H7 (cell line): ENCODE results near the gene KDM1A. TPM values are rescaled to one million over a fixed set of nuclear protein-coding genes. Genes with fewer than 3 reads are reported as not detected.
A peak's percentile ranks its signal among the peaks of the same experiment; 100 is the strongest.
"Not testable (repeated sequence)": the region's sequence is repeated elsewhere in the genome, so short reads cannot be mapped to it uniquely, and the experiment has no call there.

Experiments
- DNase-seq: peaks from one replicate; pipeline ENCODE4 v3.0.0; 2012
- H3K27me3 ChIP-seq: 2 replicates; pipeline ENCODE4 v1.6.0; 2011; ENCODE audit warnings: mild to moderate bottlenecking, low read length; ENCODE audit not compliant: control insufficient read depth, insufficient read depth
- H3K36me3 ChIP-seq: replicated peaks from 2 replicates; pipeline ENCODE4 v1.5.1; 2011; ENCODE audit warnings: low read length; ENCODE audit not compliant: control insufficient read depth, insufficient read depth
- H3K4me3 ChIP-seq: 2 replicates; pipeline ENCODE4 v1.5.1; 2011; ENCODE audit warnings: low read depth, mild to moderate bottlenecking, control low read depth, low read length, moderate library complexity; ENCODE audit not compliant: insufficient read depth
- total RNA-seq: library from RNA; depleted of rRNA; stranded (reverse); fragments of >200 nt; shearing (Covaris generic); gene quantifications from 2 replicates; pipeline ENCODE4 v1.2.3, GENCODE V29; 2014

The KDM1A gene
- total RNA-seq, 1 experiment from 2014 or later = 468 TPM

DNA sequence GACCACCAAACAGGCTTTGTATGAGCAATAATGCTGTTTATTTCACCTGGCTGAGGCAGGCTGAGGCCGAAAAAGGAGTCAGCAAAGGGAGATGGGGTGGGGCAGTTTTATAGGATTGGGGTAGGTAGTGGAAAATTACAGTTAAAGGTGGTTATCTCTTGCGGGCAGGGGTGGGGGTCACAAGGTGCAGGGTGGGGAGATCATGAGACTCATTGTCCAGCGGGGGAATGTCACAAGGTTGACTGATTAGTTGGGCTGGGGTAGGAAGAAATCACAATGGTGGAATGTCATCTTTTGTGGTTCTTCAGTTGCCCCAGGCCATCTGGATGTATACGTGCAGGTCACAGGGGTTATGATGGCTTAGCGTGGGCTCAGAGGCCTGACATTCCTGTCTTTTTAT, 21.7 kb upstream of the KDM1A start:
- not testable (repeated sequence) for DNase-seq, H3K36me3 ChIP-seq, H3K4me3 ChIP-seq, H3K27me3 ChIP-seq

- not testable (repeated sequence) for DNase-seq, H3K4me3 ChIP-seq, H3K27me3 ChIP-seq, H3K36me3 ChIP-seq
Measured at GRCh38 chr1:23000133-23000532, 19.1 kb upstream of the KDM1A start.

- DNase-seq, H3K4me3 ChIP-seq, H3K27me3 ChIP-seq, H3K36me3 ChIP-seq: not testable (repeated sequence)
Measured at GRCh38 chr1:23002218-23002617, 17.1 kb upstream of the KDM1A start.

- Histone ChIP-seq H3K4me3 (no peak overlapping the region), H3K27me3 (no peaks in the 10 kb centered on the region), H3K36me3 (no peaks in the 10 kb centered on the region)
- no peak for DNase-seq
Measured at GRCh38 chr1:23004112-23004511, 15.2 kb upstream of the KDM1A start.

DNA sequence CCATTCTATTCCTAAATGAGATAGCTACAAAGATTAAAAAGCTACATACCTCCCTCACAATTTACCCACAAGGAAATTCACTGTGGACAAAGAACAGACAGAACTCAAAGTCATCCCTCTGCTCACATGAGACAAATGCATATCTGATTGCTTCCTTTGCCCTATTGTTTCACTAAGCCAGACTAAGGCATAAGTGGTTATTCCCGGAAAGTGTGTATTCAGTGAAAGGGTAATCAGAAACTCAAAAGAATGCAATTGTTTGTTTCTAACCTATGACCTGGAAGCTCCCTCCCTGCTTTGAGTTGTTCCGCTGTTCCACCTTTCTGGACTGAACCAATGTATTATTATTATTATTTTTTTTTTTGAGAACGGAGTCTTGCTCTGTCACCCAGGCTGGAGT, 14.5 kb upstream of the KDM1A start:
- not testable (repeated sequence) for H3K27me3 ChIP-seq, H3K4me3 ChIP-seq, H3K36me3 ChIP-seq, DNase-seq

DNA sequence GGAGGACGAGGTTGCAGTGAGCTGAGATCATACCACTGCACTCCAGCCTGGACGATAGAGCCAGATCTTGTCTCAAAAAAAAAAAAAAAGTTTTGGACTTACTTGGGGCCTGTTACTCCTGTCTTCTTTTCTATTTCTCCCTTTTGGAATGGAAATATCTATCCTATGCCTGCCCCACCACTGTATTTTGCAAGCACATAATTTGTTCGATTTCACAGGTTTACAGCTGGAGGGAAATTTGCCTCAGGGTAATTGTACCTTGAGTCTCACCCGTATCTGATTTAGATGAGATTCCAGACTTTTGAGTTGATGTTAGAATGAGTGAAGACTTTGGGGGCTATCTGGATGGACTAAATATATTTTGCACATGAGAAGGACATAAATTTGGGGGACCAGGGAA, 12.2 kb upstream of the KDM1A start:
- Histone ChIP-seq H3K27me3 (no peaks in the 10 kb centered on the region), H3K4me3 (no peak overlapping the region), H3K36me3 (no peaks in the 10 kb centered on the region)
- no peak for DNase-seq

DNA sequence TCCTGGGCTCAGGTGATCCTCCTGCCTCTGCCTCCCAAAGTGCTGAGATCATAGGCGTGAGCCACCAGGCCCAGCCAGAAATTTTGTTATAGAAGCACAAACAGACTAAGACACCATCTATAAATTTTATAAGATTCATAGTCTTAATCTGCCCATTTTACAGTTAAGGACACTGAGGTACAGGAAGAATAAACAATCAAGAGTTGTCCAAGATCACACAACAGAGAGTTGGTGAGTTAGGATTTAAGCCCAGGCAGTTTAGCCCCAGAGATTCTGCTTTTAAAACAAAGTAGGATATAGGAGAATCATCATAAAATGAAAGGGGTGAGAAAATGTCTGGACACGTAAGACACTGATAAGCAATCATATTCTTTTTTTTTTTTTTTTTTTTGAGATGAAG, 10.4 kb upstream of the KDM1A start:
- no peaks in the 10 kb centered on the region for H3K36me3 ChIP-seq
- no peaks in the 10 kb centered on the region for H3K27me3 ChIP-seq
- H3K4me3 ChIP-seq = no peak overlapping the region
- DNase-seq = no peak

DNA sequence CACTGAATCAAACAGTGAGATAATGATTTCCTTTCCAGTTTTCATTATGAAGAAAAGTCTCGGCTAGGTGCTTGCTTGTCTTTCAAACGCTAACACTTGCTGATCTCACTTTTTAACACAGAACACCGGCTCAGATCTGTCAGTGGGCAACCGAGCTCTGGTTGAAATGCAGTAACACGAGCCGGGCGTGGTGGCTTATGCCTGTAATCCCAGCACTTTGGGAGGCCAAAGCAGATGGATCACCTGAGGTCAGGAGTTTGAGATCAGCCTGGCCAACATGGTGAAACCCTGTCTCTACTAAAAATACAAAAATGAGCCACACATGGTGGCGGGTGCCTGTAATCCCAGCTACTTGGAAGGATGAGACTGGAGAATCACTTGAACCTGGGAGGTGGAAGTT, 9.2 kb upstream of the KDM1A start:
- not testable (repeated sequence) for DNase-seq, H3K4me3 ChIP-seq, H3K27me3 ChIP-seq, H3K36me3 ChIP-seq

DNA sequence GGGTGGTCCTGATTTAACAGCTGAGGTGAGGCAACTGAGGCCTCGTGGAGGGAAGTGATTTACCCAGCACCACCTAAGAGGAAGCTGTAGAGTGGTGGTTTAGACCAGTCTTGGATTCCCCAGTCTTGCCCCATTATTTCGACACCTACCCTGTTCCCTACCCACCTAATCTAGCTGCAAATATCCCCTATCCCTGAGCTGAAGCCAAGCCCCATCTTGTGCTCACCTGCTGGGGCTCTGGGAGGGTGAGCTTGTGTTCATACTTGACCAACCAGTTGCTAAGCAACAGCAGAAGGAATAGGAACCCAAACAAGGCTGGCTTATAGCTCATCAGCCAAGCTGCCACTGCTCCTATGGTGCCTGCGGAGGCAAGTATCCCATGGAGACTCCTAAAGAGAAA, 5.6 kb upstream of the KDM1A start:
- DNase-seq = peak; percentile 67
- Histone ChIP-seq H3K27me3 (no peaks in the 10 kb centered on the region), H3K36me3 (no peaks in the 10 kb centered on the region), H3K4me3 (no peak overlapping the region)

GRCh38 chr1:23018661-23019093, 591 bp upstream of the KDM1A start:
- peak; percentile 65 for DNase-seq
- Histone ChIP-seq H3K4me3 (peak overlapping the region; percentile 99), H3K36me3 (no peaks in the 10 kb centered on the region), H3K27me3 (no peaks in the 10 kb centered on the region)

DNA sequence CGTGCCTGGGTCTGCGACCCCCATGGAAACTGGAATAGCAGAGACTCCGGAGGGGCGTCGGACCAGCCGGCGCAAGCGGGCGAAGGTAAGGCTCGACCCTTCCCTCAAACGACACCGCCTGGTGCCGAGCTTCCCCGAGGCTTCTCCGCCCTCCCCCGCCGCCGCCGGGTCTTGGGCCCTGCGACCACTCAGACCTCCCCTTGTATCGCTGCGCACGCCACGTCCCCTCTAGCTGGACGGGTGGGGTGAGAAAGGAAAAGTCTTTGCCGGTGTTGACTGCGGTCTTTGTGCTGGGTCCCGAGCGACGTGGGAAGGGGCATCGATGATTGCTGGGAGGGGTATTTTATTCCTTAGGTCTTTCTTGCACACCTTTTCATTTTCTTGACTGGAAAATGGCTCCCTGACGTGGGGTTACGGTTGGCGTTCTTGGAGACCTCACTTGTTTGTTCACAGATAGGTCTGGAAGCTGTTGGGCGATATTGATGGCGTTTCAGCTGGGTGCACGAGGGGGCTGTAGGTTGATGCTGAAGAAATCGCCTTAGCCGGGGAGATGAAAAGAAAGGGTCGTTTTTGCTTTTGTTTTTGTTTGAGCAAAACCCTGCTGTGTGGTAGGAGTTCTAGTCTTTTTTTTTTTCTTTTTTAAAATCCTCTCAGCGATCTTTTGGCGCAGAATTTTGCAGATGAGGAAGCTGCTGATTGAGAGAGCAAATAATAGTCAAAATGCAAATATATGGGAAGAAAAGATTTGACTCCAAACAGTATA, 776 bp downstream of the KDM1A start:
- peak overlapping the region; percentile 99 for H3K4me3 ChIP-seq
- DNase-seq = peak; percentile 48
- H3K36me3 ChIP-seq = no peaks in the 10 kb centered on the region
- H3K27me3 ChIP-seq = no peaks in the 10 kb centered on the region

DNA sequence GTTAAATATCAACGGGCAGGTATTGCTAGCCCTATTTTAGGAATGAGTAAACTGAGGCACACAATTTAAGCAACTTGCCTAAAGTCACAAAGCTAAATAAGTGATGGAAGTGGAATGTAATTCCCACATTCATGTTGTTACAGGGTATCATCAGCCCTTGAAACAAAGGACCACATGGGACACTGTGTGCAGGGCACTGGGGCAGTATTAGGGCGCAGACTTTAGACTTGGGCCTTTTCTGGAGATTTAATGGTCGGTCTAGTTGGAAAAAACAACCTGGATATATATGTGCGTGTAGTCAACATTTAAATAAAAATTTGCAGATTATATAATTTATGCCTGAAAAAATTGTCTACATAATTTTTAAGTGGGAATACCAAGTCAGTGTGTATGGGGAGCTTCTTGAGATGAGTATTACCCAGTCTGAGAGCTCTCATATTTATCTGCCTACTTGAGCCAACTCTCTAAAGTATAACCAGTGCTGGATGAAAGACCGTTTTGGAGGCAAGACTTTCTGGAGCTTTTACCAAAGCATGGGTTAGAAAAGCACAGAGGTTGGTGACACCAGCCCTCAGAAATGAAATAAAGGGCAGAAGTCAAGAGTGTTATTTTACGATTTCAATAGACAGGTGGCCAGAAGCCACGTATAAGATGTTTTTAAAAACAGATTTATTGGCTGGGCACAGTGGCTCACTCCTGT, 1.6 kb downstream of the KDM1A start:
- no peaks in the 10 kb centered on the region for H3K27me3 ChIP-seq
- DNase-seq = no peak
- H3K4me3 ChIP-seq = peak overlapping the region; percentile 99
- H3K36me3 ChIP-seq = no peaks in the 10 kb centered on the region

DNA sequence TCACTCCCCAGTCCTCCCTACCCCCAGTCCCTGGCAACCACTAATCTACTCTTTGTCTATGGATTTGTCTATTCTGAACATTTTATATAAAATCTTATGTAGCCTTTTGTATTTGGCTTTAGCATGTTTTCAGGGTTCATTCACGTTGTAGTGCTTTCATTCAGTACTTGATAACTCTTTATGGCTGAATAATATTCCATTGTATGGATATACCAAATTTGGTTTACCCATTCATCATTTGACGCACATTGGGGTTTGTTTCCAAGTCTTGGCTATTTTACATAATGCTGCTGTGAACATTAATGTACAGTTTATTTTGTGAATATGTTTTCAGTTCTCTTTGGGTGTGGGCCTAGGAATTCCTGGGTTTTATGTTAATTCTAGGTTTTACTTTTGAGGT, 2.6 kb downstream of the KDM1A start:
- Histone ChIP-seq H3K27me3 (no peaks in the 10 kb centered on the region), H3K4me3 (no peak overlapping the region), H3K36me3 (no peaks in the 10 kb centered on the region)
- DNase-seq = no peak

DNA sequence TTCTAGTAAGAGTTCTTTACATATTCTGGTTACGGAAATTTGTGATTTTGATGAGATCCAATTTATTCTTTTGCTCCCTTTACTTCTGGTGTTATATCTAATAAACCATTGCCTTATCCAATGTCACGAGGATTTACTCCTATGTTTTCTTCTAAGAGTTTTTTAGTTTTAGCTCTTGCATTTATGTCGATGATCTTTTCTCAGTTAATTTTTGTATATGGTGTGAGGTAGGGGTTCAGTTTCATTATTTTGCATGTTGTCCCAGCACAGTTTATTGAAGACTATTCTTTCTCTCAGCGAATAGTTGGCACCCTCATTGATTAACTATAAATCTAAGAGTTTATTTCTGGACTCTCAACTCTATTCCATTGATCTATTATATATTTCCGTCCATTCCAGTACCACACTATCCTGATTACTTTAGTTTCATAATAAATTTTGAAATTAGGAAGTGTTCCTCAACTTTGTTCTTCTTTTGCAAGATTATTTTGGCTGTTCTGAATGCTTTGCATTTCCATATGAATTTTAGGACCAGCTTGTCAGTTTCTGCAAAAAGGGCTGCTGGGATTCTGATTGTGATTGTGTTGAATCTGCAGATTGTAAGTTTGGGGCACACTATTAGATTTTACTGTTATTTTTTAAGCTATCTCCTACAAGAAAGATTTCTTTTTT, 4.0 kb downstream of the KDM1A start:
- no peaks in the 10 kb centered on the region for H3K36me3 ChIP-seq
- DNase-seq = no peak
- H3K27me3 ChIP-seq = no peaks in the 10 kb centered on the region
- no peak overlapping the region for H3K4me3 ChIP-seq

DNA sequence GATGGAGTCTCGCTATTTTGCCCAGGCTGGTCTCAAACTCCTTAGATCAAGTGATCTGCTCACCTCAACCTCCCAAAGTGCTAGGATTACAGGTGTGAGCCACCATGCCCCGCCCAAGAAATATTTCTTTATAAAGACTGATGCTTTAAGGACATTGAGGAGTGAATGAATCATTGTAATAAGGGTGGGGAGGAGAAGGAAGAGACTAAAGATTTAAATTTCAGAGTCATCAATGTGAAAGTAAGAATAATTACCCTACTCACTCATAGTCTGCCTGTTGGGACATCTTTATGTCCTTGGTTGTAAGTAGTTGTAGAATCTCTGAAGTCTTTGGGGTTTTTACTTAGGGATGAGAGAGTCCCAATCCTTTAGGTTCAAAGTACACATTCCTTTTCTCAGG, 7.3 kb downstream of the KDM1A start:
- Histone ChIP-seq H3K27me3 (no peaks in the 10 kb centered on the region), H3K4me3 (no peak overlapping the region), H3K36me3 (no peaks in the 10 kb centered on the region)
- DNase-seq = no peak
